Transverse colon (tissue), 4 donors: ENCODE measurements around the gene WDR72.

Experiments used
- CTCF ChIP-seq, 5 experiments: fragments of 200-600 bp in 3 of 5; fragments of 450-650 bp in 2 of 5; sonication (generic) in 3 of 5; IDR thresholded peaks; 1 replicate in 2 of 5; 2 replicates in 3 of 5; pipeline ENCODE4 v1.5.1; 2016 to 2017; ENCODE audit warnings: antibody characterized with exemption in 5 of 5, inconsistent platforms in 3 of 5, mild to moderate bottlenecking in 2 of 5, moderate library complexity in 1 of 5
- EP300 ChIP-seq: sonication (generic); formaldehyde crosslinking; IDR thresholded peaks from one replicate; pipeline ENCODE4 v1.6.1; 2017; ENCODE audit warnings: antibody characterized with exemption, low read depth
- POLR2A ChIP-seq: fragments of 450-650 bp; IDR thresholded peaks from one replicate; pipeline ENCODE4 v1.6.1; 2016; ENCODE audit warnings: antibody characterized with exemption, mild to moderate bottlenecking, moderate library complexity
- POLR2AphosphoS5 ChIP-seq, 3 donors: sonication (generic); formaldehyde crosslinking; IDR thresholded peaks; one replicate each; pipeline ENCODE4 v1.6.1; 2016; ENCODE audit warnings: antibody characterized with exemption in 3 of 3

DNA sequence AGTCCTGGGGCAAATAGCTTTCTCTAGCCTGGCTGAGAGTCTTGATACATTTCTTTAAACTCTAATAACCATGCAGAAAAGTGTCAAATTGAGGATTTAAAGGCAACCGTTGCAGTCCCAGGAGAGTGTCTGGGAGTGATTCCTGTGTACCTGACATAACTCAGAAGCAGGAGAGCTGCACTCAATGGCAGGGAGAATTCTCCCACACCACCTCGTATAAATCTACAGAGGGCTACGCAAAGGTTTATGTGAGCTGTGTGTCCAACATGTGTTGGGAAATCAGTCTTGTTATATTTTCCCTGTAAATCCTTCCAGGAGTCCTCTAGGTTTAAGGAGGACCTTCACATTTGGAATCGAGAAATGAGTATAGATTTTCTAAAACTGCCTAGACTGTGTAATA lies 192.6 kb downstream of the WDR72 start:
- TF ChIP-seq CTCF (IDR thresholded peaks at IDR 0.05) (no peak), POLR2AphosphoS5 (IDR thresholded peaks at IDR 0.05) (no peak), EP300 (no peak), POLR2A (no peak)
